ENCODE results near the gene TM4SF1.

The TM4SF1 gene

GRCh38 chr3:149369991-149370866, 7.2 kb downstream of the TM4SF1 start:
- DNase-seq (ENCODE audit: low read depth) = peak; percentile 48
- no peak overlapping the region for H3K4me3 ChIP-seq (ENCODE audit: low read length)
- TF ChIP-seq CTCF (IDR thresholded peaks at IDR 0.05; ENCODE audit: insufficient read depth, low read depth, low read length, missing control alignments) = no peak

GRCh38 chr3:149368674-149369497, 8.6 kb downstream of the TM4SF1 start:
- no peak for DNase-seq (ENCODE audit: low read depth)
- H3K4me3 ChIP-seq (ENCODE audit: low read length) = no peak overlapping the region
- no peak for TF ChIP-seq CTCF (IDR thresholded peaks at IDR 0.05; ENCODE audit: insufficient read depth, low read depth, low read length, missing control alignments)

GRCh38 chr3:149368201-149368673, 9.2 kb downstream of the TM4SF1 start:
- no peak overlapping the region for H3K4me3 ChIP-seq (ENCODE audit: low read length)
- peak; percentile 40 for TF ChIP-seq CTCF (IDR thresholded peaks at IDR 0.05; ENCODE audit: insufficient read depth, low read depth, low read length, missing control alignments)
- peak; percentile 60 for DNase-seq (ENCODE audit: low read depth)

GRCh38 chr3:149366941-149367840, 10.3 kb downstream of the TM4SF1 start:
- H3K4me3 ChIP-seq (ENCODE audit: low read length) = no peak overlapping the region
- TF ChIP-seq CTCF (IDR thresholded peaks at IDR 0.05; ENCODE audit: insufficient read depth, low read depth, low read length, missing control alignments) = no peak
- DNase-seq (ENCODE audit: low read depth) = peak; percentile 98

GRCh38 chr3:149366031-149366430, 11.4 kb downstream of the TM4SF1 start:
- peak; percentile 84 for DNase-seq (ENCODE audit: low read depth)
- H3K4me3 ChIP-seq (ENCODE audit: low read length) = no peak overlapping the region
- TF ChIP-seq CTCF (IDR thresholded peaks at IDR 0.05; ENCODE audit: insufficient read depth, low read depth, low read length, missing control alignments) = no peak

- no peak for TF ChIP-seq CTCF (IDR thresholded peaks at IDR 0.05; ENCODE audit: insufficient read depth, low read depth, low read length, missing control alignments)
- H3K4me3 ChIP-seq (ENCODE audit: low read length) = no peak overlapping the region
- DNase-seq (ENCODE audit: low read depth) = peak; percentile 70
Measured at GRCh38 chr3:149364624-149365023, 12.8 kb downstream of the TM4SF1 start.

Measured in epithelial cell of esophagus (primary cell).